Measurements from ENCODE around the gene CCNA2.

GRCh38 chr4:121861426-121861825 is 37.7 kb upstream of the CCNA2 start:
- TF ChIP-seq ARID4B (CRISPR knock-in tag; IDR thresholded peaks at IDR 0.05) (no peak), ZNF143 (CRISPR knock-in tag; IDR thresholded peaks at IDR 0.05) (no peak), ZNF24 (IDR thresholded peaks at IDR 0.05) (no peak), MITF (IDR thresholded peaks at IDR 0.05) (no peak)

Measured in K562 (cell line).